GM12891 (cell line): ENCODE results near the gene UGT1A9.
"Not testable (repeated sequence)": the region's sequence is repeated elsewhere in the genome, so short reads cannot be mapped to it uniquely, and the experiment has no call there.

ENCODE experiments used
- DNase-seq: peaks from one replicate; pipeline ENCODE4 v3.0.0; 2011; ENCODE audit warnings: low spot score; ENCODE audit not compliant: insufficient read length
- FAIRE-seq: peaks from 2 replicates; lab custom pipeline; 2011; peaks lifted over from hg19 to GRCh38; lab: Jason Lieb, UNC
- PAX5 ChIP-seq: IDR thresholded peaks from 2 replicates; pipeline ENCODE4 v1.6.1; 2011; ENCODE audit warnings: low read length, moderate library complexity, mild to moderate bottlenecking; ENCODE audit not compliant: insufficient read depth, severe bottlenecking
- POLR2A ChIP-seq: IDR thresholded peaks from 2 replicates; pipeline ENCODE4 v1.6.1; 2011; ENCODE audit warnings: low read depth, low read length, control low read depth
- POLR2AphosphoS5 ChIP-seq: IDR thresholded peaks from 2 replicates; pipeline ENCODE4 v1.6.1; 2011; ENCODE audit warnings: low read depth, low read length, control low read depth
- POU2F2 ChIP-seq: IDR thresholded peaks from 2 replicates; pipeline ENCODE4 v1.6.1; 2011; ENCODE audit warnings: low read depth, mild to moderate bottlenecking, control low read depth, low read length, moderate library complexity
- SPI1 ChIP-seq: IDR thresholded peaks from 2 replicates; pipeline ENCODE4 v1.6.1; 2011; ENCODE audit warnings: low read depth, low read length, control low read depth
- TAF1 ChIP-seq: IDR thresholded peaks from 2 replicates; pipeline ENCODE4 v1.6.1; 2011; ENCODE audit warnings: low read depth, low read length, control low read depth

UGT1A9 gene

GRCh38 chr2:233740870-233741269 lies 69.2 kb downstream of the UGT1A9 start:
- TF ChIP-seq POU2F2 (no peak), POLR2A (no peak), PAX5 (no peak), TAF1 (no peak), SPI1 (no peak), POLR2AphosphoS5 (no peak)
- no peak for FAIRE-seq
- DNase-seq: no peak

- no peak for TF ChIP-seq PAX5
- TF ChIP-seq TAF1: no peak
- TF ChIP-seq POU2F2: no peak
- no peak for TF ChIP-seq POLR2AphosphoS5
- no peak for TF ChIP-seq SPI1
- no peak for TF ChIP-seq POLR2A
- DNase-seq (no peak), FAIRE-seq (no peak)
Observed at GRCh38 chr2:233743464-233744259, 72.0 kb downstream of the UGT1A9 start.

- FAIRE-seq: peak; percentile 47
- DNase-seq: no peak
- no peak for TF ChIP-seq POLR2A
- no peak for TF ChIP-seq POU2F2
- TF ChIP-seq TAF1: no peak
- no peak for TF ChIP-seq SPI1
- TF ChIP-seq POLR2AphosphoS5: no peak
- no peak for TF ChIP-seq PAX5
Observed at GRCh38 chr2:233745073-233745755, 73.5 kb downstream of the UGT1A9 start.

- not testable (repeated sequence) for DNase-seq, FAIRE-seq
Observed at GRCh38 chr2:233745838-233746237, 74.1 kb downstream of the UGT1A9 start.

- FAIRE-seq (no peak), DNase-seq (no peak)
- TF ChIP-seq PAX5: no peak
- no peak for TF ChIP-seq POU2F2
- TF ChIP-seq TAF1: no peak
- TF ChIP-seq POLR2A: no peak
- TF ChIP-seq POLR2AphosphoS5: no peak
- no peak for TF ChIP-seq SPI1
Observed at GRCh38 chr2:233746475-233747282, 75.0 kb downstream of the UGT1A9 start.

GRCh38 chr2:233747283-233747544 lies 75.5 kb downstream of the UGT1A9 start:
- no peak for TF ChIP-seq PAX5
- no peak for TF ChIP-seq POU2F2
- no peak for TF ChIP-seq SPI1
- TF ChIP-seq POLR2A: no peak
- TF ChIP-seq TAF1: no peak
- TF ChIP-seq POLR2AphosphoS5: no peak
- no peak for FAIRE-seq
- DNase-seq: no peak

- not testable (repeated sequence) for FAIRE-seq, DNase-seq
Observed at GRCh38 chr2:233750689-233751088, 79.0 kb downstream of the UGT1A9 start.

GRCh38 chr2:233751212-233752009 lies 79.7 kb downstream of the UGT1A9 start:
- not testable (repeated sequence) for FAIRE-seq, DNase-seq

- no peak for DNase-seq
- TF ChIP-seq POLR2A (no peak), POLR2AphosphoS5 (no peak), TAF1 (no peak), SPI1 (no peak), PAX5 (no peak), POU2F2 (no peak)
- no peak for FAIRE-seq
Observed at GRCh38 chr2:233754872-233755611, 83.3 kb downstream of the UGT1A9 start.
